Measurements from ENCODE around the gene SLC25A33.

The SLC25A33 gene

GRCh38 chr1:9537863-9538668, 1.2 kb upstream of the SLC25A33 start:
- H3K4me3 ChIP-seq (replicated peaks; ENCODE audit: insufficient read depth, low read length) = no peak overlapping the region

GRCh38 chr1:9538669-9539164, 548 bp upstream of the SLC25A33 start:
- no peak overlapping the region for H3K4me3 ChIP-seq (replicated peaks; ENCODE audit: insufficient read depth, low read length)
- peak overlapping the region; percentile 33 for H3K27ac ChIP-seq (replicated peaks)
- H3K27me3 ChIP-seq (ENCODE audit: insufficient read depth, poor library complexity, severe bottlenecking) = no peaks in the 10 kb centered on the region
- TF ChIP-seq SPI1 (IDR thresholded peaks at IDR 0.05; ENCODE audit: borderline replicate concordance, low read depth) = no peak
- DNase-seq (ENCODE audit: low read depth in 1 of 2, low spot score in 1 of 2) = no peak

More at GRCh38 chr1:9537863-9538668, 1.2 kb upstream of the SLC25A33 start:
- no peak overlapping the region for H3K27ac ChIP-seq (replicated peaks)
- TF ChIP-seq GABPA (IDR thresholded peaks at IDR 0.05; ENCODE audit: low read depth) (no peak), SPI1 (IDR thresholded peaks at IDR 0.05; ENCODE audit: borderline replicate concordance, low read depth) (no peak), POLR2AphosphoS5 (IDR thresholded peaks at IDR 0.05; ENCODE audit: low read depth) (no peak), CTCF (IDR thresholded peaks at IDR 0.05; ENCODE audit: insufficient read depth, low read length) (no peak), REST (IDR thresholded peaks at IDR 0.05; ENCODE audit: insufficient replicate concordance, low read depth) (no peak)
- H3K27me3 ChIP-seq (ENCODE audit: insufficient read depth, poor library complexity, severe bottlenecking) = no peaks in the 10 kb centered on the region
- no peak for DNase-seq (ENCODE audit: low read depth in 1 of 2, low spot score in 1 of 2)

- 0 out of 2 replicates have a peak, but pooled peaks have one; percentile 11 for TF ChIP-seq POLR2AphosphoS5 (IDR thresholded peaks at IDR 0.05; ENCODE audit: low read depth)
- TF ChIP-seq CTCF (IDR thresholded peaks at IDR 0.05; ENCODE audit: insufficient read depth, low read length) = no peak
- TF ChIP-seq SPI1 (IDR thresholded peaks at IDR 0.05; ENCODE audit: borderline replicate concordance, low read depth) = peak; percentile 65
- peak; percentile 50 to 60 for DNase-seq (ENCODE audit: low read depth in 1 of 2, low spot score in 1 of 2)
- Histone ChIP-seq H3K27me3 (ENCODE audit: insufficient read depth, poor library complexity, severe bottlenecking) (no peaks in the 10 kb centered on the region), H3K27ac (replicated peaks) (peak overlapping the region; percentile 76), H3K4me3 (replicated peaks; ENCODE audit: insufficient read depth, low read length) (peak overlapping the region; percentile 93)
Measured at GRCh38 chr1:9539829-9540550, 725 bp downstream of the SLC25A33 start.

- Histone ChIP-seq H3K27ac (replicated peaks) (no peak overlapping the region), H3K27me3 (ENCODE audit: insufficient read depth, poor library complexity, severe bottlenecking) (no peaks in the 10 kb centered on the region), H3K4me3 (replicated peaks; ENCODE audit: insufficient read depth, low read length) (no peak overlapping the region)
- peak in 1 of 2 experiments; percentile 42 for DNase-seq (ENCODE audit: low read depth in 1 of 2, low spot score in 1 of 2)
- no peak for TF ChIP-seq CTCF (IDR thresholded peaks at IDR 0.05; ENCODE audit: insufficient read depth, low read length)
Measured at GRCh38 chr1:9542430-9542829, 3.2 kb downstream of the SLC25A33 start.

- TF ChIP-seq POLR2AphosphoS5 (IDR thresholded peaks at IDR 0.05; ENCODE audit: low read depth) = no peak
- no peak for TF ChIP-seq GABPA (IDR thresholded peaks at IDR 0.05; ENCODE audit: low read depth)
- no peak for TF ChIP-seq SPI1 (IDR thresholded peaks at IDR 0.05; ENCODE audit: borderline replicate concordance, low read depth)
- TF ChIP-seq REST (IDR thresholded peaks at IDR 0.05; ENCODE audit: insufficient replicate concordance, low read depth) = no peak
- no peak for TF ChIP-seq CTCF (IDR thresholded peaks at IDR 0.05; ENCODE audit: insufficient read depth, low read length)
- DNase-seq (ENCODE audit: low read depth in 1 of 2, low spot score in 1 of 2) = no peak
- Histone ChIP-seq H3K27me3 (ENCODE audit: insufficient read depth, poor library complexity, severe bottlenecking) (no peaks in the 10 kb centered on the region), H3K27ac (replicated peaks) (no peak overlapping the region), H3K4me3 (replicated peaks; ENCODE audit: insufficient read depth, low read length) (no peak overlapping the region)
Measured at GRCh38 chr1:9544926-9545325, 5.7 kb downstream of the SLC25A33 start.
